KMS-11 (cell line): ENCODE measurements around the gene MEGF11.

Experiments used
- H2AFZ ChIP-seq: fragments of 200-600 bp; sonication (generic); 2 replicates; pipeline ENCODE4 v1.6.1; 2016; ENCODE audit warnings: antibody characterized with exemption, mixed run types, low read depth
- H3K27ac ChIP-seq: fragments of 200-600 bp; sonication (generic); 2 replicates; pipeline ENCODE4 v1.6.1; 2016; ENCODE audit warnings: mild to moderate bottlenecking, mixed run types
- H3K27me3 ChIP-seq: fragments of 200-600 bp; sonication (generic); 2 replicates; pipeline ENCODE4 v1.6.1; 2017; ENCODE audit warnings: mild to moderate bottlenecking, low read depth, mixed run types, moderate library complexity; ENCODE audit not compliant: insufficient read depth
- H3K36me3 ChIP-seq: fragments of 200-600 bp; sonication (generic); 2 replicates; pipeline ENCODE4 v1.6.1; 2017; ENCODE audit warnings: mild to moderate bottlenecking, mixed run types; ENCODE audit not compliant: insufficient read depth
- H3K4me1 ChIP-seq: fragments of 200-600 bp; sonication (generic); 2 replicates; pipeline ENCODE4 v1.6.1; 2016; ENCODE audit warnings: mild to moderate bottlenecking, low read depth, mixed run types; ENCODE audit not compliant: poor library complexity, severe bottlenecking
- H3K4me2 ChIP-seq: fragments of 200-600 bp; sonication (generic); 2 replicates; pipeline ENCODE4 v1.7.0; 2016; ENCODE audit warnings: mild to moderate bottlenecking, mixed run types
- H3K4me3 ChIP-seq: fragments of 200-600 bp; sonication (generic); IDR thresholded peaks from 2 replicates; pipeline ENCODE4 v1.6.1; 2017; ENCODE audit warnings: low read depth, low read length, mixed read lengths; ENCODE audit not compliant: insufficient read depth
- H3K79me2 ChIP-seq: fragments of 200-600 bp; sonication (generic); 2 replicates; pipeline ENCODE4 v1.6.1; 2016; ENCODE audit warnings: low read depth, mixed run types; ENCODE audit not compliant: insufficient read depth
- H3K9ac ChIP-seq: fragments of 200-600 bp; sonication (generic); 2 replicates; pipeline ENCODE4 v1.6.1; 2016; ENCODE audit warnings: mild to moderate bottlenecking, mixed run types
- H4K20me1 ChIP-seq: fragments of 200-600 bp; sonication (generic); 2 replicates; pipeline ENCODE4 v1.6.1; 2016; ENCODE audit warnings: mild to moderate bottlenecking, mixed run types; ENCODE audit not compliant: insufficient read depth
- TF ChIP-seq, protein P1 (sequence below): fragments of 200-600 bp; sonication (generic); conservative IDR thresholded peaks from 2 replicates; pipeline ENCODE4 v1.6.1; 2017; ENCODE audit warnings: low read depth, mild to moderate bottlenecking, antibody characterized with exemption, low read length, moderate library complexity, mixed read lengths

MEGF11 gene

GRCh38 chr15:66219339-66219738 is 34.2 kb downstream of the MEGF11 start:
- no peak overlapping the region for H2AFZ ChIP-seq

DNA sequence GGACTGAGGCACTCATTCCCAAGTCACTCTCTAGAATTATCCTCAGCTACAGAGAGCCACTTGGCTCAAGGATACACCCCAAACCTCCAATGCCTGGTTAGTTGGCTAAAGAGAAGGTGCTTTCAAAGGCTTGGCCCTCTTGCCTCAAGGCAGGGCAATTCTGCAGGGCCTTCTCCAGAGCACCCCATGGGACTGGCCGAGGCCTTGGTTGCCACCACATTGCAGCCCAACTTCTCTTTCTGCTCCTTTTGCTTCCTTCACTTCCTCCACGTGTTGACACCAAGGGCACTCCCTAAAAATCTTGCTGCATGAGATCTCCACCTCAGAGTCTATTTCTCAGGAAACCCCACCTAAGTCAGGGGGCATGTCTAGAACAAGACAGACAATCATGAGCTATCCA is 36.7 kb downstream of the MEGF11 start:
- Histone ChIP-seq H3K36me3 (no peaks in the 10 kb centered on the region), H3K27ac (no peak overlapping the region), H3K4me1 (no peaks in the 10 kb centered on the region), H3K27me3 (no peaks in the 10 kb centered on the region), H4K20me1 (no peaks in the 10 kb centered on the region), H2AFZ (no peak overlapping the region), H3K4me3 (no peak overlapping the region), H3K9ac (no peak overlapping the region), H3K79me2 (no peaks in the 10 kb centered on the region), H3K4me2 (no peak overlapping the region)
- TF ChIP-seq, protein P1, sequence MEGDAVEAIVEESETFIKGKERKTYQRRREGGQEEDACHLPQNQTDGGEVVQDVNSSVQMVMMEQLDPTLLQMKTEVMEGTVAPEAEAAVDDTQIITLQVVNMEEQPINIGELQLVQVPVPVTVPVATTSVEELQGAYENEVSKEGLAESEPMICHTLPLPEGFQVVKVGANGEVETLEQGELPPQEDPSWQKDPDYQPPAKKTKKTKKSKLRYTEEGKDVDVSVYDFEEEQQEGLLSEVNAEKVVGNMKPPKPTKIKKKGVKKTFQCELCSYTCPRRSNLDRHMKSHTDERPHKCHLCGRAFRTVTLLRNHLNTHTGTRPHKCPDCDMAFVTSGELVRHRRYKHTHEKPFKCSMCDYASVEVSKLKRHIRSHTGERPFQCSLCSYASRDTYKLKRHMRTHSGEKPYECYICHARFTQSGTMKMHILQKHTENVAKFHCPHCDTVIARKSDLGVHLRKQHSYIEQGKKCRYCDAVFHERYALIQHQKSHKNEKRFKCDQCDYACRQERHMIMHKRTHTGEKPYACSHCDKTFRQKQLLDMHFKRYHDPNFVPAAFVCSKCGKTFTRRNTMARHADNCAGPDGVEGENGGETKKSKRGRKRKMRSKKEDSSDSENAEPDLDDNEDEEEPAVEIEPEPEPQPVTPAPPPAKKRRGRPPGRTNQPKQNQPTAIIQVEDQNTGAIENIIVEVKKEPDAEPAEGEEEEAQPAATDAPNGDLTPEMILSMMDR = no peak

More at GRCh38 chr15:66219339-66219738, 34.2 kb downstream of the MEGF11 start:
- Histone ChIP-seq H3K27ac (no peak overlapping the region), H3K9ac (no peak overlapping the region), H3K36me3 (no peaks in the 10 kb centered on the region), H3K4me2 (no peak overlapping the region), H3K79me2 (no peaks in the 10 kb centered on the region), H3K27me3 (no peaks in the 10 kb centered on the region), H4K20me1 (no peaks in the 10 kb centered on the region), H3K4me3 (no peak overlapping the region), H3K4me1 (no peaks in the 10 kb centered on the region)
- TF ChIP-seq, protein P1 = no peak

- Histone ChIP-seq H3K27ac (no peak overlapping the region), H4K20me1 (no peaks in the 10 kb centered on the region), H3K36me3 (no peaks in the 10 kb centered on the region), H3K4me3 (no peak overlapping the region), H2AFZ (no peak overlapping the region), H3K79me2 (no peaks in the 10 kb centered on the region), H3K4me1 (no peaks in the 10 kb centered on the region), H3K9ac (no peak overlapping the region), H3K4me2 (no peak overlapping the region), H3K27me3 (no peaks in the 10 kb centered on the region)
- TF ChIP-seq, protein P1 = no peak
Measured at GRCh38 chr15:66215811-66216210, 37.7 kb downstream of the MEGF11 start.

DNA sequence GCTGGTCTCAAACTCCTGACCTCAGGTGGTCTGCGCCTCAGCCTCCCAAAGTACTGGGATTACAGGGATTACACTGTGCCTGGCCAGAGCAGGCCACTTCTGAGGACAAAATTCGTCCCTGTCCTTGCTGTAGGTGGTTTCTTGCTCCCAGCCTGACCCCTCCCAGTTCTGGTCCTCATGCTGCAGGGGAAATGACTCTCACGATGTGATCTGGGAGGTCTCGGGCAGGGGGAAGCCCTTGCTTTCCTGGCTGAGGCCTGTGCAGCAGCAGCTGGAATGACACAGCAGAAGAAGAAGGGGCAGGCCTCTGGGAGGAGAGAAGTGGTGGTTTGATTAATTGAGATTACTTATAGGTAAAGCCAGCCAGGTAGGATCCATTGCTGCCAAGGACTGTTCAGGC is 39.3 kb downstream of the MEGF11 start:
- H3K9ac ChIP-seq = no peak overlapping the region
- H3K36me3 ChIP-seq = no peaks in the 10 kb centered on the region
- H2AFZ ChIP-seq = no peak overlapping the region
- H4K20me1 ChIP-seq = no peaks in the 10 kb centered on the region
- H3K4me3 ChIP-seq = no peak overlapping the region
- H3K4me2 ChIP-seq = no peak overlapping the region
- no peaks in the 10 kb centered on the region for H3K27me3 ChIP-seq
- no peaks in the 10 kb centered on the region for H3K79me2 ChIP-seq
- no peak overlapping the region for H3K27ac ChIP-seq
- TF ChIP-seq, protein P1 = no peak
- H3K4me1 ChIP-seq = no peaks in the 10 kb centered on the region
